Renal pelvis (tissue), 4 donors: ENCODE measurements around the gene ATP11A. TPM values are rescaled to one million over a fixed set of nuclear protein-coding genes. Genes with fewer than 3 reads are reported as not detected.

Source experiments
- DNase-seq: peaks from one replicate; pipeline ENCODE4 v3.0.0-alpha.2; 2013
- polyA plus RNA-seq, 3 donors: library from polyadenylated mRNA; unstranded; fragments of 120-200 nt; gene quantifications; one replicate each; pipeline ENCODE4 v1.2.1, GENCODE V29; 2013; ENCODE audit not compliant: insufficient read length in 3 of 3

The ATP11A gene
- polyA plus RNA-seq, 3 donors, result 39.0 to 68.3 (median 60.9) TPM

DNA sequence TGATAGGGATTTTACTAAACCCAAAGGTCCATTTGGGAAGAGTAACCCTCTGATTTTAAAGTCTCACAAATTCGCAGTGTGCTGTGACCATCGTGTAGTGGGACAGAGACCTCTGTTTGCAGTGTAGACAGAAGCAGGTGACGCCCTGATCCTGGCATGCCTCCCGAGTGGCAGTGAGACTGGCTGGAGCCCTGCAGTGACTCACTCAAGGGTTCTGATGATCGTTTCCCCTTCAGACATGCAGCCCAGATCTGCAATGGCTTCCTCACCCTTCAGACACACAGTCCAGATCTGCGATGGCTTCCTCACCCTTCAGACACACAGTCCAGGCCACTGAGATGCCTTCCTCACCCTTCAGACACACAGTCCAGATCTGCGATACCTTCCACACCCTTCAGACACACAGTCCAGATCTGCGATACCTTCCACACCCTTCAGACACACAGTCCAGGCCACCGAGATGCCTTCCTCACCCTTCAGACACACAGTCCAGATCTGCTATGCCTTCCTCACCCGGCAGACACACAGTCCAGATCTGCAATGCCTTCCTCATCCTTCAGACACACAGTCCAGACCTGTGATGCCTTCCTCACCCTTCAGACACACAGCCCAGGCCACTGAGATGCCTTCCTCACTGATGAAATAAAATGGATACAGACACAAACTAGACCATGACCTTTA is 125.2 kb downstream of the ATP11A start:
- no peak for DNase-seq

DNA sequence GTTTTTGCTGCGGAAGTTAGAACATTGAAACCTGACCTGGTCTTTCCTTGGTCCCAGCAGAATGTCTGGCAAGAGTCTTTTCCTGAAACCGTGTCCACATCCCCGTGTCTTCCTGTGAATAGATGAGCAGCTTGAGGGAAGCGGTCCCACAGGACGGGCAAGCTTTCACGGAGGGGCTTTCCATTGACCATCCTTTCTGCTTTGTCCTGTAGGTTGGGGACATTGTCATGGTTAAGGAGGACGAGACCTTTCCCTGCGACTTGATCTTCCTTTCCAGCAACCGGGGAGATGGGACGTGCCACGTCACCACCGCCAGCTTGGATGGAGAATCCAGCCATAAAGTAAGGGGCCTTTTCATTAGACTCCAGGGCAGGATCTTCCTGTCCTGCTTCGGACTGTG is 126.0 kb downstream of the ATP11A start:
- no peak for DNase-seq

DNA sequence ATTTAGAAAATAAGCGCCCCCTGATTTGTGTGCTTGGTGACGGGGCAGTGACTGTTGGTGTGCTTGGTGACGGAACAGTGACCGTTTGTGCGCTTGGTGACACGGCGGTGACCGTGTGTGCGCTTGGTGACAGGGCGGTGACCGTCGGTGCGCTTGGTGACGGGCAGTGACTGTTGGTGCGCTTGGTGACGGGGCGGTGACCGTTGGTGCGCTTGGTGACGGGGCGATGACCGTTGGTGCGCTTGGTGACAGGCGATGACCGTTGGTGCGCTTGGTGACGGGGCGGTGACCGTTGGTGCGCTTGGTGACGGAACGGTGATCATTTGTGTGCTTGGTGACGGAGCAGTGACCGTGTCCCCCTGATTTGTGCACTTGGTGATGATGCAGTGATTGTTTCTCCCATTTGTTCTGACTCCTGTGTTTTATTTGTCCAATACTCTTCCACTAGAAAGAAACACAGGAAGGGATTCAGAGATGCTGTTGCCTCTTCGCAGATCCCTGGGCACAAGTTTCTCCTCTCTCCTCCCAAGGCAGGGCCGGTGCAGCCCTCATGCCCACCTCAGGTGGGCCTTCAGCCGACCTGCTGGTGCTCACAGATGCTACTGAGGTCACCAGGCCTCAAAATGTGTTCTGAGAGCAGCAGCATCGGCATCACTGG is 128.3 kb downstream of the ATP11A start:
- DNase-seq, result no peak

DNA sequence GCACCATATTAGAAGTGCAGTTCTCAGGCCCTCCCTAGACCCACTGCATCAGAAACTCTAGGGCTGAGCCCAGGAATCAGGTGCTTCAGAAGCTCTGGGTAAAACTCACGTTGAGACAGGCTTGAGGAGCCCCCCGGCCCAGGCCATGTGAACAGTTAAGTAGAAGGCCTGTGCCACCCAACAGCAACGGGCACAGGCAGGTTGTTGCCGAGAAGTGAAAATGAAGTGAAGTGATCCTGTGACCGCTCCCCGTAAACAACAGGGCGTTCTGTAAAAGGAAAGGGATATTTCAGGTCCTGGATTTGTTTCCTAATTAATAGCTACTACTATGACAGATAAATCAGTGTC is 128.8 kb downstream of the ATP11A start:
- no peak for DNase-seq

DNA sequence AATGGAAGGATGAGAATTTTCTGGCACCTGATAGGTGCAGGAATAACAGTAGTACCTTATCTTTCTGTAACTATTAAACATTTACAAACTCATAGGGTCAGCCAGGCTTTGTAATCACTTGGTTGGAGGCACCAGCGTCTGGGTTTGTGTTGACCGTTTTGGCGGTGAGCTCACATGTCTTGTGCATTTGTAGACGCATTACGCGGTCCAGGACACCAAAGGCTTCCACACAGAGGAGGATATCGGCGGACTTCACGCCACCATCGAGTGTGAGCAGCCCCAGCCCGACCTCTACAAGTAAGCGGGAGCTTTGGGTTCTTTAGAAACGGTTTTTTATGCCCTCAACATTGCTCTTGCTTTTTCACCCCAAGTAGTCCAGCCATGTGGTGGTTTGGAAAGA is 129.3 kb downstream of the ATP11A start:
- DNase-seq, result no peak

DNA sequence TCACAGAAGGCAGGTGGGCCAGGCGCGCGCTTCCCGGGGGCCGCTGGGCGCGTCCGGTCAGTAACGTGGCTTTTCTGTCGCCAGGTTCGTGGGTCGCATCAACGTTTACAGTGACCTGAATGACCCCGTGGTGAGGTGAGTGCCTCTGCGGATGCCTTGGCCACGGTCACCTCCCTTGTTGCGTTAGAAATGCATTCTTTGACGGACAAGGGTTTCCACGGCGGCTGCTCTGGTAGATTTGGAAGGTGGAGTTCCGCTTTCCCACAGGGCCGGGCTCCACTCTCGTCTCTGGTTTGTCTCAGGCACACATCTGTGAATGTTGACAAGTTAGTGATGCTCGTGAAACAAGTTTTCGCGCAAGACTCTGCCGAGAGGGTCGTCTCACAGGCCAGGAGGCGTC is 130.0 kb downstream of the ATP11A start:
- DNase-seq, result no peak

DNA sequence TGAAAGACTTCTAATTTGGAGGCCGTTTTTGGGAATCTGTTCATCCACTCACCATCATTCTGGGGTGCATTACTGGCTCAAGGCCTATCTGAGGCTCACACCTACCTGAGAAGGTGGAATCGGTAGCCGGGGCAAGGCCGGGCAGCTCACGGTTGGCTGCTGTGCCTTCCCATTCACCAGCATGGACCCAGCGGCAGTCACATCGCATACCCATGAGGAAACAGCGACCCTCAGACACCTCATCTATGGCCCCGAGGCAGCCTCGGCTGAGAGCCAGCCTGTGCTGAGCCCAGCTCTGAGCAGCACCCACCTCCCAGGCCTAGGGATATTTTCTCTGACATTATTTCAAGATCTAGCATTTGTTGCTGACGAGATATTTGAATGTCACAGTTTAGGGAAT is 130.5 kb downstream of the ATP11A start:
- no peak for DNase-seq

DNA sequence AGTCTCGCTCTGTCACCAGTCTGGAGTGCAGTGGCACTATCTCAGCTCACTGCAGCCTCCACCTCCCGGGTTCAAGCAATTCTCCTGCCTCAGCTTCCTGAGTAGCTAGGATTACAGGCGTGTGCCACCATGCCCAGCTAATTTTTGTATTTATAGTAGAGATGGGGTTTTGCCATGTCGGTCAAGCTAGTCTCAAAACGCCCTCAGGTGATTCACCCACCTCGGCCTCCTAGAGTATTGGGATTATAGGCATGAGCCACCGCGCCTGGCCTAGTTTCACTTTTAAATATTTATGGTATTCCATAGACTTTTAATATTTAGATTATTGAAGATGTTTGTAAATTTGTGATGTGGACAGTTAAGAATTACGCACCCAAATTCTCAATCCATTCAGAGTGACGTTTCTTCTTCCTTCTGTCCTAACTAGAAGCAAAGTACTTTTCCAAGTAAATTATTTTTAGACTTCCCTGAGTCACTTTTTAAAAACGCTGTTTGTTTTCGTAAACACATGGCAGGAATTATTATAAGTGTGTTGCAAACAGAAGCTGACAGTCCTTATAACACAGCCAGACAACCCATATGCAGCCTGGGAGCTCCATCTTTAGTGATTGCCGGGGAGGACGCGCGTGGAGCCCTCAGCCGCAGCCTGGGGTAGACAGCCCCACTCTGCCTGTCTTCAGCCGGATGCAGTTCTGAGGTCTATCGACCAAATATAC is 131.7 kb downstream of the ATP11A start:
- DNase-seq, result no peak

DNA sequence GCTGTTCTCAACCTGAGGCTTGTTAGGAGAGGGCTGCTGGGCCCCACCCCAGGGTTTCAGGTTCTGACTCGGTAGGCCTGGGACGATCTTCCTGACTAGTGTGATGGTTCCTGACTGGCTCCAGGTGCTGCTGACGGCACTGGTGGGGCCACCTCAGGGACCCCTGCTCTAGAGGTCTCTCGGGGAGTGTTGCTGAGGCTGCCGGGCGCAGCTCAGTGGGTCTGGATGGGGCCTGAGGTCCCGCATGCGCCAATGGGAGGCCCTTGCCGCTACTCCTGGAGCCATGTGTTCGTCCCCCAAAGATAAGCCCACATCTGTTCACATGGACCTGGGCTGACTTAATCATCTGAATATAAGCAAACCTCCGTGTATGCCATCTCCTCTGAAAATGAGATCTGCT is 133.0 kb downstream of the ATP11A start:
- no peak for DNase-seq

DNA sequence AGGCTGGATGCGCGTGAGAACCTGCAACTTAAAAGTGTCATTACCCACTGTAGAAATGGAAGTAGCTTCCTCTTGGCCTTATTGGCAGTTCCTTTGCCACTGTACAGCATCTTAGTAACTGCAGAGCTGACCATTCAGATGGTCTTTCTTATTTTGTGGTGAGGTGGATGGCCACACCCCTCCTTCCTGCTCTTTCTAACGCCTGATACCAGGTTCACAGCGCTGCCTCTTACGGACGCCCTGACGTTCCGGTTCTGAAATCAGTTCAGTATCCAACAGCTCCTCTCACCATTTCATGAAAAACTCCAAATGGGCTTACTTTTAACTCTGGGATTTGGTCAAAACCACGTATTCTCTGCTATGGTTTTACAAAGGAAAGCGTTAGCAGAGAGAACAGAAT is 134.6 kb downstream of the ATP11A start:
- no peak for DNase-seq

DNA sequence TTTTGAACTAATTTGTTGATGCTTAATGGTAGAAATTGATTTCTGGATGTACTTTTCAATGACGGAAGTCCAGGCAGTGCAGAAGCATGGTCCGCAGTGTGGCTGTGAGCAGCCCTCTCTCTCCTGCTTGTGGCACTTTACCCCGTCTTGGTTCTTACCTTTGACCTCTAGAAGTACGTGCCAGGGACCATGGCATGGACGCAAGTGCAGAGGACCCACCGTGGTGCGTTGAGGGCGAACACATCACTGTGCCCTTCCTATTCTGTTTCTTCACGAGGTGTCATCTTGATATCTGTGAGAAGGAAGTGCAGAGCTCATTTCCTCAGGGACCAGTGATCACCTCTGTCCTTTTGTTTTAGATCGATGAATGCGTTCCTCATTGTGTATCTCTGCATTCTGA is 135.2 kb downstream of the ATP11A start:
- DNase-seq, result no peak

DNA sequence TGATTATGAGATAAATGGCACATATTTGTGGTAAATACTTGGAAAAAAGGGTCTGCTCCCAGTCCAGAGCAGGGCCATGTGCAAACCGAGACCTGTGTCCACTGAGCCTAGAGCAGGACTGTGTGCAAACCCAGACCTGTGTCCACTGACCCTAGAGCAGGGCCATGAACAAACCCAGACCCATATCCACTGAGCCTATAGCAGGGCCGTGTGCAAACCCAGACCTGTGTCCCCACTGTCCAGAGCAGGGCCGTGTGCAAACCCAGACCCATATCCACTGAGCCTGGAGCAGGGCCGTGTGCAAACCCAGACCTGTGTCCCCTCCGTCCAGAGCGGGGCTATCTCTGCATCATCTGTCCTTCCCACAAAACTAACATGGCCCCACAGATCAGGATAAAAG is 136.0 kb downstream of the ATP11A start:
- DNase-seq, result no peak

DNA sequence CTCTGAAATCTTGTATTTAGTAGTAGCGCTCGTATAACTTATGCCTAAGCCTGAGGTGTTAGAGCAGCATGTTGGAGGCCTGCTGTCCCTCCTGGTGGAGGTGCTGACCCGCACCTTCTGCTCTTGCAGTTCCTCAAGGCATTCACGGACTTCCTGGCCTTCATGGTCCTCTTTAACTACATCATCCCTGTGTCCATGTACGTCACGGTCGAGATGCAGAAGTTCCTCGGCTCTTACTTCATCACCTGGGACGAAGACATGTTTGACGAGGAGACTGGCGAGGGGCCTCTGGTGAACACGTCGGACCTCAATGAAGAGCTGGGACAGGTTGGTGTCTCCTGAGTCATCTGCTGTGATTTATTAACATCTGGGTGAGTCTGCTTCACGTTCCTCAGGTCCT is 136.7 kb downstream of the ATP11A start:
- DNase-seq, result no peak

DNA sequence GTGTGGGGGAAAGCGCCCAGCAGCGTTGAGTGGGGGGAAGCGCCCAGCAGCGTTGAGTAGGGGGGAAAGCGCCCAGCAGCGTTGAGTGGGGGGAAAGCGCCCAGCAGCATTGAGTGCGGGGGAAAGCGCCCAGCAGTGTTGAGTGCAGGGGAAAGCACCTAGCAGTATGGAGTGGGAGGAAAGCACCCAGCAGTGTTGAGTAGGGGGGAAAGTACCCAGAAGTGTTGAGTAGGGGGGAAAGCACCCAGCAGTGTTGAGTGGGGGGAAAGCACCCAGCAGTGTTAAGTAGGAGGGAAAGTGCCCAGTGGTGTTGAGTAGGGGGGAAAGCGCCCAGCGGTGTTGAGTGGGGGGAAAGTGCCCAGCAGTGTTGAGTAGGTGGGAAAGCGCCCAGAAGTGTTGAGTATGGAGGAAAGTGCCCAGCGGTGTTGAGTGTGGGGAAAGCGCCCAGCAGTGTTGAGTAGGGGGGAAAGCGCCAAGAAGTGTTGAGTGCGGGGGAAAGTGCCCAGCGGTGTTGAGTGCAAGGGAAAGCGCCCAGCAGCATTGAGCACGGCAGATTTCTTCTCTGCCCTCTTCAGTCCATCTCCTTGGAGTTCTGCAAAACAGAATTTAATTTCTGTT is 138.4 kb downstream of the ATP11A start:
- DNase-seq, result no peak

DNA sequence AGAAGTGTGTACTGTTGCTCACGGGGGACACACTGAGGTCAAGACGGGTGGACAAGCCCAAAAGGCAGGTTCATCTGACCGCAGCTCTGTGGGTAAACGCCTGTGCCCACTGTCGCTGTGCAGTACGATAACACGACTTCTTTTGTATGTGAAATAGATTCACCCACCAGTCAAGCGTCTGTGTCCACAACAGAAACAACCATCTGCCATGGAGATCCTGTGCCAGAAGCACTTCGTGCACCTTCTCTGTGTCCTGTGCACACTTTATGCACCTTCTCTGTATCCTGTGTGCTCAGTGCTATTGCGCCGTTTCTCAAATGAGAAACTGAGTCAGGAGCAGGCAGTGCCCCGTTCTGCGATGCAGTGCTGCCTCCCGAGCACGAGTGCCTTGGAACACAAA is 138.9 kb downstream of the ATP11A start:
- no peak for DNase-seq

DNA sequence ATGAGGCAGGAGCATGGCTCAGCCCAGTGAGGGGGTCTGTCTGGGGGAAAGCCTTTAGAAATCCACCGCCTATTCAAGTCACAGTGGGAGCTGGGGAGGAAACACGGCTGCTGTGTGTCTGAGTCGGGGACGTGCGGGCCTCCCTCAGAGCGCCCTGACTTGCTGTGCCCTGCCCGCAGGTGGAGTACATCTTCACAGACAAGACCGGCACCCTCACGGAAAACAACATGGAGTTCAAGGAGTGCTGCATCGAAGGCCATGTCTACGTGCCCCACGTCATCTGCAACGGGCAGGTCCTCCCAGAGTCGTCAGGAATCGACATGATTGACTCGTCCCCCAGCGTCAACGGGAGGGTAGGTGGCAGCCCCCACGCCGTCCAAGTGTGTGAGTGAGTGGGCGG is 141.4 kb downstream of the ATP11A start:
- DNase-seq, result no peak

DNA sequence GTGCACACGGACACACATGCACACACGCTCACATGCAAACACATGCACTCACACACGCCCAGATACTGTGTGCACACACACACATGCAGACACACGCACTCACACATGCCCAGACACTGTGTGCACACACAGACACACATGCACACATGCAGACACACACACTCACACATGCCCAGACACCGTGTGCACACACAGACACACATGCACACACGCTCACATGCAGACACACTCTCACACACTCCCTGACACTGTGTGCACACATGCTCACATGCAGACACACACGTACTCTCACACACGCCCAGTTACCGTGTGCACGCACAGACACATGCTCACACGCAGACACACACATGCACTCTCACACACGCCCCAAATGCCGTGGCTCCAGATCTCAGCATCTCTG is 142.0 kb downstream of the ATP11A start:
- no peak for DNase-seq

DNA sequence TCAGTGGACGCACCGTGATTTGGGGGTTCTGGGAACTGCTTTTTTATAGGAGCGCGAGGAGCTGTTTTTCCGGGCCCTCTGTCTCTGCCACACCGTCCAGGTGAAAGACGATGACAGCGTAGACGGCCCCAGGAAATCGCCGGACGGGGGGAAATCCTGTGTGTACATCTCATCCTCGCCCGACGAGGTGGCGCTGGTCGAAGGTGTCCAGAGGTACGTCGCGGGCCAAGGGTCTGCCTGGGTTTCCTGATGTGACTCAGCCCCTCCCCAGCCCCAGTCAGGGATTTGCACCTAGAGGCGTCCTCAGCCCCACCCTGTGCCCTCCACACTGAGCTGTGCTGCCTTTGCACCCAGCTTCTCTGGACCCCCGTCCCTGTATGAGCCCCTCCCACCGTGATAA is 143.0 kb downstream of the ATP11A start:
- DNase-seq, result no peak

DNA sequence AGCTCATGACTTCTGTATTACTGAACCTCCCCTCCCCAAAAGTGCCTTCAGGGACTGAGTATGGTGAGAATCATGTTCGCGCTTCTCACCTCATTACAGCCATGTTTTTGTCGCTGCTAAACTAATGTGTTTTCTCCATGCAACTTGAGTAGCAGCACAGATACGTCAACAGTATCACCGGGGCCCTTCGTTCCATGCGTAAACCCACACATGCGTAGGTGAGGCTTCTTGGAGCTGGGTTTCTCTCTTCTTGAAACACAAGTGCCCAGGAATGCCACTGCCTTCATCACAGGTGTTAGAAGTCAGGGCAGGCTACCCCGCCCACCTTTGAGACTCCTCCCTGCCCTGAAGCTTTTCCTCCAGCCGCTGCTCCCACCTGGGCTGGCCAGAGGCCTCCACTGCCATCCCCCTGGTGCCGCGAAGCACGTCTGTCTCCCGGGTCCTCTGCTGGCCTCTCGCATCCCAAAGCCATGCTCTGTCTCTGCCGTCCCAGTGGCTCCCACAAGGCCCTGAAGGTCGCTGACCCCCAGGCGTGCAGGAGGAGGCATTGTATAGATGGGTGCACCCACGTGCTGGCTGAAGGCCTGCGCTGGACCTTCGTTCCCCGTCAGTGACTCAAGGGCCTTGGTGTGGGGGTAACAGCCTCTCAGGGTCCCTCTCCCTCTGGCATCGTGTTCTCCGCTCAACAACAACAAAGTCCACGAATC is 143.9 kb downstream of the ATP11A start:
- no peak for DNase-seq

DNA sequence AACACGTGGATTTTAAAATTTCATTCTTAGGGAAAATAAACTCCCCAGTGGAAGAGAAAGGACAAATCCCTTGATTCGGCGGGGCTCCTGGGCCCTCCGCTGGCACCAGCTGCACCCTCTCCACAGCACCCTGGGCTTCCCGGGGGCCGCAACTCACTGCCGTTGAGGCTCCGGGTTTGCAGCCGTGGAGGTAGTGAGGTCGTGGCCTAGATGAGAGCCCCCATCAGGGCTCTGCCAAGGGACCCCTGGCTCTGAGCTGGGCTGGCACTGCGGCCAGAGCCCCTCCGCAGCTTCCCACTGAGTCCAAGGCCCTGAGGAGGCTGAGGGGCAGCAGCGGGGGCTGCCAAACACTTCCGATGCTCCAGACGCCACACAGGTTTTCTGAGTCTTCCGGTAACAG is 145.5 kb downstream of the ATP11A start:
- no peak for DNase-seq

DNA sequence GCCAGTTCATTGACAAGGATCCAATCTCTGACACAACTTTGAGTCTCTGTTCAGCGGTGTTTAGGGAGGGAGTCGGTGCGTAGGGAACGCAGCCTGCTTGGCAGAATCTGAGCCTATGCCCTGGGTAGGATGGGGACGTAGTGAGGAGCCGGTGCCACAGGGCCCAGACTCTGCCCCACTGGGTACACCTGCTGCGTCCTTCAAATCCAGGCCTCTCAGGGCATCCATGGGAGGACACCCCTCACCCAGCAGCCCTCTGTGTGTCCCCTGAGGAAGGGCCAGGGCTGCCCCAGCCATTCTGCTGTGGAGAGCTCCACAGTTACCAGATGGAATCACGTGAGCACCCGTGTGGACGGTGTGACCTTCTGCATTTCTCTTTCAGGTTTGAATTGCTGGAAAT is 146.0 kb downstream of the ATP11A start:
- DNase-seq, result no peak

DNA sequence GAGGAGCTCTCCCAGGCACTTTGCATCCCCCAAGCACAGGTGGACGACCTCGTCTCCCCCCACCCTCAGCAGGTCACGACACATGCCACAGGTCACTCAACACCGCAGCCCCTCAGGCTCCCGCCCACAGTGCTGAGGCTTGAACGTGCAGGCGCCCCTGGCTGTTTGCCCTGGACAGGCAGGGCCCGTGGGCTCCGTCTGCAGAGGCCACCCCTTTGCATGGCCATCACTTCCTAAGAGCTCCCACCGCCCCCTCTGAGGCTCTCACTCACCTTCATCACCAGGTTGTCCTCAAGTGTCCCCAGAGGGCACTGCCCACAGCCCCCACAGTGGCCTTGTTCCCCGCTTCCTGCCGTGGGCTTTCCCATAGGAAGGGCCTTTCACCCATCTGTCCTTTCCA is 147.1 kb downstream of the ATP11A start:
- no peak for DNase-seq
